Peyer's patch (tissue), 4 donors: ENCODE measurements around the gene UNKL.

Experiments used
- CTCF ChIP-seq, 6 experiments: fragments of 450-650 bp in 4 of 6; fragments of 200-600 bp in 2 of 6; sonication (generic) in 1 of 6; IDR thresholded peaks; one replicate each; pipeline ENCODE4 v1.5.1; 2017 to 2019; ENCODE audit warnings: antibody characterized with exemption in 6 of 6, mild to moderate bottlenecking in 3 of 6, moderate library complexity in 1 of 6
- POLR2A ChIP-seq, 2 donors: fragments of 450-650 bp; IDR thresholded peaks; one replicate each; pipeline ENCODE4 v1.5.1; 2017; ENCODE audit warnings: antibody characterized with exemption in 2 of 2, mild to moderate bottlenecking in 2 of 2, moderate library complexity in 2 of 2

- TF ChIP-seq CTCF (IDR thresholded peaks at IDR 0.05) = no peak
- TF ChIP-seq POLR2A (IDR thresholded peaks at IDR 0.05) = no peak
These were observed 11.5 kb downstream of the UNKL start for GRCh38 chr16:1403036-1403435.
